NCI-H146 treated with DMSO at 0.1 percent for 48 hours (cell line): ENCODE results near the gene ZNF79.
"Not testable (repeated sequence)": the region's sequence is repeated elsewhere in the genome, so short reads cannot be mapped to it uniquely, and the experiment has no call there.

ENCODE experiments used
- DNase-seq: peaks from one replicate; lab custom pipeline; 2025; ENCODE audit not compliant: unreplicated experiment; lab: John Stamatoyannopoulos, UW

The ZNF79 gene

DNA sequence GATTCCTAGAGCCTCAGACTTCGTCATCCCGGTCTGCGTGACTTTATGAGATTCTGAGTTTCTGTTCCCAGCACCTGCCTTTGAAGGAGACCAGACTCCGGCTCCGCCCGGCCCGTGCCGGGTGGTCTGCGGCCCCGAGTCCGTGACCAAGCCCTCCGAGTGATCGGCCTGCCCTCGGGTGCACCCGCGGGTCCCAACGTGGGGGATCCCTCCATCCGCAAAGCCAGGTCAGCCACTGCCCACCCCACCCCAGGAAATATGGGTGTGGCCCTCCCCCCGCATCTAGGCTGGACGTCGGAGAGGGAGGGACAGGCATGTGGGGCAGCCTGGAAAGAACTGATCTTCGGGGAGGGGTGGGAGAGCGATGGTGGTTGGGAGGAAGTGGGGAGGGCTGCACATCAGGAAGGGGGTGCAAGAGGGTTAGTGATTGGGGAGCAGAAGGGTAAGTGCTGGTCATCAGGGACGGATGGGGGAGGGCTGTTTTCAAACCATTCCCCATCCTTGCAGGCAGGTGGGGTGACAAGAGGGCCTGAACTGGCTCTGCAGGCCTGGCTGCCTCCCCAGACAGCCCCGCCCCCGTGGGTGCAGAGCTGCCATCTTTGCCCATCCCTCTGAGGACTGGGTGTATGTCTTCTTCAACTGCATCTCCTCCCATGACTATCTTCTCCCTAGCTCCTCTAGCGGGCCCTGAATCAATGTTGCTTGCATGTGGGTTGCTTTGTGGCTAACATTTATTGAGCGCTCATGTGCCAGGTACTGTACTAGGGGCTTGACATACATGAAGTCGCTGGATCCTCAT lies 27.9 kb downstream of the ZNF79 start:
- no peak for DNase-seq

- DNase-seq = no peak
Measured at GRCh38 chr9:127452691-127453090, 28.5 kb downstream of the ZNF79 start.

- no peak for DNase-seq
Measured at GRCh38 chr9:127455324-127455992, 31.3 kb downstream of the ZNF79 start.

- no peak for DNase-seq
Measured at GRCh38 chr9:127457191-127457878, 33.2 kb downstream of the ZNF79 start.

GRCh38 chr9:127458921-127459320 lies 34.7 kb downstream of the ZNF79 start:
- DNase-seq = no peak

DNA sequence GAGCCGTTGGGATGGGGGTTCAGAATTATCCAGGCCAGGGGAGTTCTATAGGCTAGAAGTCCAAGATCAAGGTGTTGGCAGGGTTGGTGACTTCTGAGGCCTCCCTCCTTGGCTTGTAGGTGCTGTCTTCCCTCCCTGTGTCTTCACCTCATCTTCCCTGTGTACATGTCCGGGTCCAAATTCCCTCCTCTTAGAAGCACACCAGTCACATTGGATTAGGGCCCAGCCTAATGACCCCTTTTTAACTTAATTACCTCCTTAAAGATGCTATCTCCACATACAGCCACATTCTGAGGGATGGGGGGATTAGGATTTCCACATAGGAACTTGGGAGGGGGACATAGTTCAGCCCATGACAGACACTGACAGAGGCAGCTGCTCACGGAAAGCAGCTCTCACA lies 39.2 kb downstream of the ZNF79 start:
- DNase-seq = no peak

- no peak for DNase-seq
Measured at GRCh38 chr9:127463911-127464310, 39.7 kb downstream of the ZNF79 start.

DNA sequence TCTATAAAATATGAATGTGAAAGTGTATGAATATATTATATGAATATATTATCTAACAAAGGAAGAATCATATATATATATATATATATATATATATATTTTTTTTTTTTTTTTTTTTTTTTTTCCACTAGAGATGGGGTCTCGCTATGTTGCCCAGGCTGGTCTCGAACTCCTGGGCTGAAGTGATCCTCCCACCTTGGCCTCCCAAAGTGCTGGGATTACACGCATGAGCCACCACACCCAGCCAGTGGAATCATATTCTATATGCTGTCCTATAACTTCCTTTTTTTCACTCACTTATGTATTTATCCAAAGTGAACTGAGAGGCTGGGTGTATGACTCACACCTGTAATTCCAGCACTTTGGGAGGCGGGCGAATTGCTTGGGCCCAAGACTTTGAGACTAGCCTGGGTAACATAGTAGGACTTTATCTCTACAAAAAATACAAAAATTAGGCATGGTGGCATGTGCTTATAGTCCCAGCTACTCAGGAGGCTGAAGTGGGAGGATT lies 42.3 kb downstream of the ZNF79 start:
- DNase-seq = not testable (repeated sequence)

DNA sequence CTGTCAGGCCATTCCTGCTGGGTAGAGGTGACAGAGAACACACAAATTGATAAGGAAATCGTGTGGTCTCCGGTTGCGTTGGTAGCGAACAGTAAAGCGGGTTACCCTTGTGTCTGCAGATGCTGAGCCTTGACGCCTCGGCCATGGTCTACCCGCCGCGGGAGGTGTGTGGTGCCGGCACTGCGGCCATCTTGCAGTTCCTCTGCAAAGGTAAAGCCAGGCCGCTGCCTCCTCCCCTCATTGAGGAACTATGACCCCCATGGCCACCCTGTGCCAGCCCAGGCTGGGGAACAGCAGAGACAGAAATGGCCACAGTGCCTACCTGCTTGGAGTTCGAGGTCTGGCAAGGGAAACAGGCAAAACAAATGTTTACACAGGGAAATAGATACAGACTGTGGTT lies 43.4 kb downstream of the ZNF79 start:
- no peak for DNase-seq

- no peak for DNase-seq
Measured at GRCh38 chr9:127470662-127471061, 46.5 kb downstream of the ZNF79 start.

DNA sequence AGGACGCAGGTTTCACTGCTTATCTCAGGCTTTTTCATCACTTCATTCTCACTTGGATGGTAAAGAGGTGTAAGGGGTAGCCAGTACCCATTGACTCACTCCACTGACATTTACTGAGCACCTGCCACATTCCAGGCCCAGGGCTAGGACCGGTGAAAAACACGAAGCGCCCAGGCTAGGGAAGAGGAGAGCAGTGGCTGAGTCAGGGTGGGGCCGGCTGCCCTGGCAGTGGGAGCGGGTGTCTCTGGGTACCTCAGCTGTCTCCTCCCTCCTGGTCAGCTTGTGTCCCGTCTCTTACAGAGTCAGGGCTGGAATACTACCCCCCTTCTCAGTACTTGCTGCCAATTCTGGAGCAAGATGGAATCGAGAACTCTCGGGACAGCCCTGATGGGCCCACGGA lies 49.3 kb downstream of the ZNF79 start:
- DNase-seq = no peak

DNA sequence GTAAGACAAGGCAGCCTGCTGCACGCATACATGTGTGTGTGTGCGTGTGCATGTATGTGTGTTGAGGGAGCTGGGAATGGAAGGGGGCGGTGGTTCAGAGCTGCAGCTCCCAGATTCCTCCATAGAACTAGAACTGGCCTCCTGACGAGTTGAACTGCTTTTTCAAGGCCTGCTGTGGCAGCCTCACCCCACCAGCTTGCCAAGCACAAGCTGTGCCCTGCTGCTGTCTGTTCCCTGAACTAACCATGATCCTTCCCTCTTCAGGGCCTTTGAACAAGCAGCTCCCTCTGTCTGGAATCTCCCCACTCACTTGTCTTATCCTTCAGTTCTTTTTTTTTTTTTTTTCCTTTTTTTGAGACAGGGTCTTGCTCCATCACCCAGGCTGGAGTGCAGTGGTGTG lies 49.8 kb downstream of the ZNF79 start:
- no peak for DNase-seq

DNA sequence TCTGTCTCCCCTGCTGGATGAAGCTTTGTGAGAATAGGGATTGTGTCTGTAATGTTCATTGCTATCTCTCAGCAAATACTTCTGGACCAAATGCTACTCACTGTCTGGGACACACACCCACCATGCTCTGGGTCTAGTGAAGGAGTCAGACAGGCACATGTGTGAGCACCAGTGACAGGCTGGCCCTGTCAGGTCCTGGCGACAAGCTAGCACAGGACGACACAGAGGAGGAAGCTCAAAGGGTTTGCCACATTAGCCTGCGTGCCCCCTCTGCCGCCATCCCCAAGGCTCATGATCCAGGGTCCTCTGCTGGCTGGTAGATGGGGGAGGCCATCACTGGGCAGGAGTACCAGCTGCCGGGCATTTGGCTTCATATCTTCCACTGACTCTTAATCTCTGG lies 50.4 kb downstream of the ZNF79 start:
- no peak for DNase-seq

GRCh38 chr9:127479507-127480081 lies 55.4 kb downstream of the ZNF79 start:
- no peak for DNase-seq

- DNase-seq = no peak
Measured at GRCh38 chr9:127482662-127483061, 58.5 kb downstream of the ZNF79 start.

DNA sequence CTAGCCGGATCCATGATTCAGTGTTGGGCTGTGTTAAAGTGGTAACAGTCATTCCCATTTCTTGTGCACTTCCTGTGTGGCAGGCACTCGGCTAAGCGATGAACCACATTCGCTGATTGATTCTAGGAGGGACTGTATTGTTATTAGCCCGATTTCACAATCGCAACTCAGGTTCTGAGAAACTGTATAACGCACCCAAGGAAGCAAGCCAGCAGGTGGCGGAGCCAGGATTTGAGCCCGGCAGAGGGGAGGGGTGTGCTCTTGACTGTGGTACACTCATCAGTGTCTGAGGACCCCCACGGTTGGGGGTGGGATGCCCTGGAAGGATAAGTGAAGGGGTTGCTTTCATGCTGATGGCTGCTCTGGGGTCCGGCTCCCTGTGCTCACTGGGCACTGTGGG lies 61.8 kb downstream of the ZNF79 start:
- no peak for DNase-seq

DNA sequence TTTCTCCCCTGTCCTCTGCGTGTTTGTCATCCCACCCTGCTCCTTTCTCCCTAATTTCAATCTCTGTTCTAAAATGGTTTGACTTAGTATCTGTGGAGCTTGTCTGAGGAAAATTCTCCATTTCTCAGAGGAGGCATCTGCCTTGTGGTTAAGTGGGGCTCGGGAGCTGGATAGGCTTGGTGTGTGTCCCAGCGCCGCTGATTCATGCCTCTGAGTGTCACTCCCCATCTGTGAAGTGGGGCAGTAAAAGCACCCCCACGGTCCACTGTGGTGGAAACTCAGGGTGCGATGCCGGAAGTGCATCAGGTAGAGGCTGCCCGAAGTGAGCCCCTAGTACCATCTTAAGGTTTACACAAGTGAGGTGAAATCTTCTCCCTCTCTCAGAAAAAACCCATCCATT lies 64.8 kb downstream of the ZNF79 start:
- no peak for DNase-seq

DNA sequence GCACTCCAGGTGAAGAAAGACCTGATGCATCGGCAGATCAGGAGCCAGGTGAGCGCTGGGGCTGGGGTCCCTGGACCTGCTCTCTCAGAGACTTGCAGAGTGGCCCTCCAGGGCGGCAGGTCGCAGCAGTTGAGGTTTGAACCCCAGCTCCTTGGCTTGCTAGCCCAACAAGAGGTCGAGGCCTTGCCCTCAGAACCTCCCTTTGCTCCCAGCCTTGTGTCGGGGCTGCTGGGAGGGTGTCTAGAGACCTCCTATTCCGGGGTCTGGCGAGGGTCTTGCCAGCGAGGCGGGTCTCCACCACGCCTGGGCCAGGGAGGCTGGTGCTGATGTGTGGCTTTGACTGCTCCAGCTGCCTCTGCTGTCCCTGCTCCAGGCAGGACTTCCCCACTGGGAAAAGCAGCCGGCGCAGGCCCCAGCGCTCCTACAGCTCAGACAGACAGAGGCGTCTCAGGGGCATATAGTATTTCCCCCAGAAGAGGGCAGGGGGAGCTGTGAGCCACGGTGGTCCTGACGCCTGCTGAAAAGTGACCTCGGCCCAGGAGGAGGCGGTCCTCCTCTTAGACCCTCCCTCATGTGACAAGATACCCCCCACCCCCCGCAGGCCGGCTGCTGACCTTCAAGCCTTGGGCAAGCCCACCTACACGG lies 65.4 kb downstream of the ZNF79 start:
- DNase-seq = no peak

DNA sequence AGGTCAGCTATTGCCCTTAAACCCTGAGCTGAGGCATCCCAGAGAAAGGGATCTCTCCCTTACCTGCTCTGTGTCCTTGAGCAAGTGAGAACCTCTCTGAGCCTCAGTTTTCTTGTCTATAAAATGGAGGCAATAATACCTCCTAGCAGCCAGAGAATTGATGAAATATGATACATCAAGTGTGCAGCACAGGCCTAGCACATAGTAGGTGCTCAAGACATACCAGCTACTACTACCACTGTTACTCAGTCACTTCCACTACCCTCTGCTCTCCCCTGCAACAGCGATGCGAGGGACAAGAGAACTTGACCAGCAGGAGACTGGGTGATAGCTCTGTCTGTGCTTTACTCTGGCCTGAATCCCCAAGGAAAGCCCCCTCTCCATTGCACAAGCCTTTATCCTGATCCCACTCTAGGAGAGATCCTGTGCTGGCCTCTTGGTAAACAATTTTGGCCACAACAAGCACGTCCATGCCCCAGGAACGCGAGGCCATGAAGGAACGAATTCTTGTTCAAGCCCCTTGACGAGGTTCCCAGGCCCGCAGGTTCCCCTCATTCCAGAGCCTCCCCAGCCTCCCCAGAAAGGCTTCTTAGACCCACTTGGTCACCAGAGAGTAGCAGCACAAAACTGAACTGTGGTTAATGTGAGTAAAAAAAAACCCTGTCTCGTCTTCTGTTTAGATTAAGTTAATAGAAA lies 66.5 kb downstream of the ZNF79 start:
- no peak for DNase-seq

GRCh38 chr9:127491516-127491915 lies 67.3 kb downstream of the ZNF79 start:
- no peak for DNase-seq
